ENCODE results near the gene B3GNT8.

DNA sequence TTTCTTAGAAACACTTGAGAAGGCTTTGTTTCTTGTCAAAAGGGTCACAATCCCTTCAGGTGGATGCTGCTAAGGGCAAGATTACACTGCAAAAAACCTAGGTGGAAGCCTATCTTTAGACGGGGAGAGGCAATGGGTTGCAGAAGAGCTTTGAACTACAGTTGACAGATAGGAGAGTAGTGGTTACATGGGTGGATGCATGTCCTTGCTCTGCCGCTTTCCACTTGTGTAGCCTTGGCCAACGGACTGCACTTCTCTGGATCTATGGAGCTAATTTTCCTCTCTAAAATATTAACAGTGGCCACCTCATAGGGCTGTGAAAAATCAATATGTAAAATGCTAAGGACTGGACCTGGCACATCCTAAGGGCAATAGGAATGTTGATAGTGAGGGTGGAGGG, 28.6 kb downstream of the B3GNT8 start:
- no peak for TF ChIP-seq POLR2A (IDR thresholded peaks at IDR 0.05; ENCODE audit: low read depth, low read length)
- TF ChIP-seq POLR2AphosphoS5 (IDR thresholded peaks at IDR 0.05; ENCODE audit: low read depth, low read length): no peak

Measured in GM12892 (cell line).